Loucy (cell line): ENCODE data around the gene CPA5.

Experiments
- CTCF ChIP-seq: fragments of 200-600 bp; sonication (generic); conservative IDR thresholded peaks from 2 replicates; pipeline ENCODE4 v1.5.1; 2014; ENCODE audit warnings: mild to moderate bottlenecking, antibody characterized with exemption, low read length
- EZH2phosphoT487 ChIP-seq: fragments of 200-600 bp; IDR thresholded peaks from 2 replicates; pipeline ENCODE4 v1.6.1; 2018; ENCODE audit warnings: antibody characterized with exemption, mild to moderate bottlenecking, moderate library complexity, borderline replicate concordance

GRCh38 chr7:130369831-130370550 lies 25.4 kb downstream of the CPA5 start:
- TF ChIP-seq CTCF (no peak), EZH2phosphoT487 (no peak)
